HG03571 (cell line): ENCODE results near the gene ZNF70.

Experiments used
- ATAC-seq: cut with Tn5 transposase; IDR thresholded peaks from one replicate; pipeline ENCODE4 v1.9.1; 2021; ENCODE audit not compliant: unreplicated experiment

Gene ZNF70

DNA sequence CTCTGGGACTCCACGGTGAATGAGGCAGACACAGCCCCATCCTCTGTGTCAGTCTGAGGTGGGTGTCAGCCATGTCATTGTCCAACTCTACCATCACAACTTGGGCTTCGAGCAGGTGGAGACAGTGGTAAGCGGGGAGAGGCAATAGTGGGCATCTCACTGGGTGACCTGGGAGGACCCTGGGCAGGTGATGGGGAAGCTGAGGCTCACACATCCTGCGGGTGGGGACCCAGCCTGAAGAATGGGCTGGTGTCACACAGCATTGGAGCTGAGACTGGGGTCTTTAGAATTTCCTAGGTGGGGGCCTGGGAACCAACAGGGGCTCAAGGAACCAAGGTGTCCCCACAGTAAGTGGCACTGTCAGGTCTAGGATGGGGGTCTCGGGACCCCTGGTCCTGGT lies 28.8 kb upstream of the ZNF70 start:
- no peak for ATAC-seq

DNA sequence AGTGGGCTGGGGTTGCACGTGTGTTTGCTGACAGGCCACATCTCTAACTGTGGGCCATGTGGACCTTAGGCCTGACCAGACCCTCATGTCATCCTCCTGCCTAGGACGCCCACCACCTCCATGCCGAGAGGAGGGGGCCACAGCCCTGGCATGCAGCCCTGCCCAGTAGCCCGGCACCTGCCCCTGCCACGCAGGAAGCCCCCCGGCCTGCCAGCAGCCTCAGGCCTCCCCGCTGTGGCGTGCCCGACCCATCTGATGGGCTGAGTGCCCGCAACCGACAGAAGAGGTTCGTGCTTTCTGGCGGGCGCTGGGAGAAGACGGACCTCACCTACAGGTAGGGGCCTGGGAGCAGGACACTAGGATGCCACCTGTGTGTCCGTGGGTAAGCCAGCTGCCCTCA lies 28.2 kb upstream of the ZNF70 start:
- ATAC-seq = no peak

DNA sequence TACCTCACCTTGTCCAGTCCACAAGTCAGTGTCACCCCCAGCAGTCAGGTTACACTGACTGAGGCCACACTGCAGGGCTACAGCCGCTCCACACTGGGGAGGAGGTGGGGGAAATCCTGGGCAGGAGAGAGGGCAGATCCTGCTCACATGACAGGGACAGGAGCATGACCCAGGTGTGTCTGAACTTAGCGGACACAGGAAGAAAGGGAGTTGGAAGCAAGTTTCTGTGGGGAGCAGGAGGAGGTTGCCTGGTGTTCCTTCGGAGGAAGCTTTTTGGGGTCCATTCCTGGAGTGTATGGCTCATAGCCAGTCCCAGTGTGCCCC lies 27.6 kb upstream of the ZNF70 start:
- ATAC-seq = no peak

DNA sequence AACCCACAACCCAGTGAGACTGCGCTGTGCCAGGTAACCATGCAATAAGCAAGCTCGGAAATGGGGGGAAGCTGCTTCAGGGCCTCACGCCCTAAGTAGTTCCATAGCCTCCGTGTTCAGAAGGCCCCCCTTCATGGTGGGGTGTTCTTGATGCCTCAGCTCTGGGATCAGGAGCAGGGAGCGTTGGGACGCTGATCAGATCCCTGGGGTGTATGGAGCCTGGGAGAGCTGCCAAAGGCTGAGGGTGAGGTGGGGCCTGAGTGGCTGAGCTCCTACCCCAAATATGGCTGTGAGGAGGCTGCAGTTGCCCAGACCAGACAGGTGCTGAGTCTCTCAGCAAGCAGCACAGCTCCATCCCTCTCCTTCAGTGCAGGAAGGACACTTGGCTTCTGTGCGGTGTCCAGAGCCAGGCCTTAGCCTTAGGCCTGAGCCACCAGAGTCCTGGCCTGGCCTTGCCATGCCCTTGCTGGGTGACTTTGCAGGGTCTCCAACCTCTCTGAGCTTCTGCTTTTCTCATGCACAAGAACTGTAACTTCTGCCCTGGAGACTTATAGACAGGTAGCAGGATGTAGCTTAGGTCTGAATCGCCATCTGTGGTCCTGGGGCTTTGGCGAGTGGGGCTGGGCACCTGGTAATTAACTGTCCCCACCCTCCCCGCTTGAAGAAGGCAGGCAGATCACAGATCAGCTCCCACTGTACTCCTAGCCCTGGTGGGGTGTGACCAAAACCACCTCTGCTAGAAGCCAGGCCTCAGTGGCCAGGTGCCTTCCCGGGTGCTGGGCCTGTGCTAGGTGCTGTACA lies 27.1 kb upstream of the ZNF70 start:
- ATAC-seq = no peak

DNA sequence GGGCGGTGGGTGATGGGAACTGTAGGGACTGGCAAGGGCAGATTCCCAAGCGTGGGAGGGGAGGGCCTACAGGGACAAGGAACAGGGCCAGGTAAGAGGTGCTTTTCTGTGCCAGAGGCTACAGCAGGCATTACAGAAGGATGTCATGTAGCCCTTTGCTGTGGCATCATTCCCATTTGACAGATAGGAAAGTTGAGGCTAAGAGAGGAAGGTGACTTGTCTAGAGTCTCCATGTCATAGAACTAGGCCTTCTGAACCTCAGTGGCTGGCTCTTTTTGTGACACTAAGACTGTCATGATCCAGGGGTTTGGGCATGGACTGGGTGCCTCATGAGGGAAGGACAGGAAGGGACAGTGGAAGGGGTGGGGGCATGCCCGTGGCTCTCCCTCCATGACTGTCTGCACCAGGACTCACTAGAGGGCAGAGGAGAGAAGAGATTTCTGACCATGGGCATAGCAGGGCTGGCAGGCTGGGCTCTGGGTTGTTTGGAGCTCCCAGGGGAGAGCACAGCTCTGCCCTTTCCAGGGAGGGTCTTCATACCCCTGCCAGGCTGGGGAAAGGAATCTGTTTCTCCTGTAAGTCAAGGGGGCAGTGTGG lies 25.0 kb upstream of the ZNF70 start:
- no peak for ATAC-seq

DNA sequence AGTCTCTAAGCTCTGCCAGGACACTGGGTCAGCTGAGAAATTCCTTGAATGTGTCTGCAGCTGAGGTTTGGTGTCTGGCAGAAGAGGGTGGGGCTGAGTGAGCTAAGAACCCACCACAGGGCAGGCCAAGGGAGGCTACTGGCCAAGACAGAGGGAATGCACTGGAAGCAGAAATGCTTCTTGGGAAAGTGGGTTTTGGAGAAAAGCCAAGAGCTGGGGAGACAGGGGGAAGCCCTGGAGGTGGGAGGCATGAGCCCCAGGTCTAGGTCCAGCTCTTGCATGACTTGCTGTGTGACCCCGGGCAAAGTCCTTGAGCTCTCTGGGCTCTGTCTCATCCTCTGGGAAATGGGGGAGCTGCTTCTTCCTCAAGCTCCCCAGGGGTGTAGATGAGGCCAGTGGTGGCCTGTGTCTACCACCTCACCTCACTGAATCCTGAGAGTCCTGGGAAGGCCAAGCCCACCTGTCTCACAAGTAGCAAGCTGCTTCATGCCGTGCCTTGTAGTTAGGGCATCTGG lies 24.1 kb upstream of the ZNF70 start:
- ATAC-seq = no peak

DNA sequence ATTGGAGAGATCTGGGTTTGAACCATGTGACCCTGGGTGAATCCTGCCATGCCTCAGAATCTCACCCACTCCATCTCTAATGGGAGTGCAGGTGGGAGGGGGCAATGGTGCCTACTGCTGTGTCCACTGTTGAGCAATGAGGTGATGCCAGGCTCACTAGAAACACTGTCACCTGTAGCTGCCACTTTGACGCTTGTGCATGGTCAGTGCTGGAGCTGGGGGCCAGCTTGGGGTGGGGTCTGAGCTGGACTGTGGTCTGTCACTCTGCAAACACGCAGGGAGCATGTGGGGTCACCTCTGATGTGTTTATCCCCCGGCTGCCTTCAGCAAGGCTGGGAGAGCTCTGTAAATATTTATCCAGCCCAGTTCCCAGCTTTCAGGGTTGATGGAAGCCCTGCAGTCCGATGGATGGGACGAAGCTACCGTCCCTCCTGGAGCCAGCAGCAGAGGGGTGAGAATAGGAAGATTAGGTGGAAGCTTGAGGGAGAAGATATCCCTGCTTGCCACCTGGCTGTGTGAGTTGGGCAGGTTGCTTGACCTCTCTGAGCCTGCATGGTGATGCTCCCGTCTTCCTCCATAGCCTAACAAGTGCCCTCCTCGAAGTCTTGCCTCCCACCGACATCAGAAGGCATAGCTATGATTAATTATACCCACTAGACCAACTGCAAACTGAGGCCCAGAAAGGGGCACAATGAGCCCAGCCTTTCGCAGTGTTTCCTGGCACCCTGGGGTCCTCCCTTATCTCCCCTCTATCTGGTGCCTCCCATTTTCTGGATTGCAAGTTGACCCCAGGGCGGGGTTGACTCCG lies 23.4 kb upstream of the ZNF70 start:
- ATAC-seq = no peak

DNA sequence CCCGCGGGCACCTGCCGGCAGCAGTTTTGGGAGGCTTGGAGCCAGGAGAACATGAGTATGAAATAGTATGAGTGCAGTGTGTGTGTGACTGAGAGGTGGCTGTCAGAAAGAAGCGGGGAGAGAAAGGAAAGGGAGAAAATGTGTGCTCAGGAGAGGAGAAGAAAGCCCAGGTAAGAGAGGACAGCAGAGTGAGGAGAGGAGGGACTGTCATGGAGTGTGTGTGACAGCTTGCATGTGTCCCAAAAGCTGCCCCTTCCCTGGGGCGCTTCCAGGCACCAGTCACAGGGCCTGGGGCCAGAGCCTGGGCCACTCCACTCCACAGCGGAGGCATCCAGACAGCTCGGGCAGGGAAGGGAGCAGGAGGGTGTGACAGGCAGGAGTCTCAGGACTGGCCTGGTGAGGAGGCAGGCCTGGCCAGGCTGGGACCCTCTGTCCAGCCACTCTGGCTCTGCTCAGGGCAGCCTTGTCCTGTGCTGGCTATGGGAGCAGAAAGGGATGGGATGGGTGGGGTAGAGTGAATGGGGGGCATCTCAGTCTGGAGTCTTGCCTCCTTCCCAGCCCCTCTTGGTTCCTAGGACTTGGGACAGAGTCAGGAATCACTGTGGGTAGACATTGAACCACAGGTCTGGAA lies 22.7 kb upstream of the ZNF70 start:
- ATAC-seq = no peak

DNA sequence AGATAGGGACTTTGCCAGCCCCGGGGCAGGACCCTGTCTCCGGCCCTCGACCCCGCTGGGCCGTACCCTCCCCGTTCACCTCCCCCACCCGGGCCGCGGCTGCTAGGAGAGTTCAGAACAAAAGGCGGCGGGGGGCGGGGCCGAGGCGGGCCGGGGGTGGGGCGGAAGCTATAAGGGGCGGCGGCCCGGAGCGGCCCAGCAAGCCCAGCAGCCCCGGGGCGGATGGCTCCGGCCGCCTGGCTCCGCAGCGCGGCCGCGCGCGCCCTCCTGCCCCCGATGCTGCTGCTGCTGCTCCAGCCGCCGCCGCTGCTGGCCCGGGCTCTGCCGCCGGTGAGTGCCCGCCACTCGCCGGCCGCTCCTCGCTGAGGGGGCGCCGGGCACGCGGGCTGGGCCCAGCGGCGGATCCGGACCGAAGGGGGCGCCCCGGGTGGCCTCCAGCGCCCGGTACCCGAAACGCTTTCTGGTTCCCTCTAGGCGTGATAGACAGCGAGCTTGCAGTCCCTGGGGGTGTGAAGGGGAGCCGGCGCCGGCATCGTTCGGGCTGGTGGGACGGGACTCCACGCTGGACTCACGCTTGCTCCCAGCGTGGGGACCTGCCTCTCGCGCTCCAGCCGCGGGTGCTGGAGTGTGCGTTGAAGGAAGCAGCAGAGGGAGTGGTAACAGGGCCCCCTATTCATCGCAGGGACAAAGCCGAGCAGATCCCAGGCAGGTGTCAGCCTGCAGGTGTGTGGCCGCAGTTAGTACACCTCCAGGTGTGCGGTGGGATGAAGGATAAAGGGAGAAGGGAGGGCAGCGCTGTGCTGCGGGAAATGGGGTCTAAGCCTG lies 21.9 kb upstream of the ZNF70 start, which contains the start of gene MMP11:
Gene MMP11 (plus strand): TSS at position 201 of the 825 bp plus-strand sequence. CDS start 22 bp downstream, at position 223.
- no peak for ATAC-seq

DNA sequence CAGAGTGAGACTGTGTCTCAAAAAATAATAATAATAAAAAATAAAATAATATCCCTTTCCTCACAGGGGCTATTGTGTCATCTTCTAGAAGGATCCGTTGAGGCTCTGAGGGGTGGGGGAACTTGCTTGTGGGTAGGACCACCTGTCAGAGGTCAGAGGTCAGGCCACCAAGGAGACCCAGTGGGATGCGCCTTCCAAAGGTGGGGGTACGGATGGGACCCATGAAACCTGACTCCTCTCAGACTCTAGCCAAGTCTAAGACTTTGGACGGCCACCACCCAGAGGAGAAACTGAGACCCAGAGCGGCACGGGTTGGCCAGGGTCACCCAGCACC lies 21.4 kb upstream of the ZNF70 start:
- no peak for ATAC-seq

DNA sequence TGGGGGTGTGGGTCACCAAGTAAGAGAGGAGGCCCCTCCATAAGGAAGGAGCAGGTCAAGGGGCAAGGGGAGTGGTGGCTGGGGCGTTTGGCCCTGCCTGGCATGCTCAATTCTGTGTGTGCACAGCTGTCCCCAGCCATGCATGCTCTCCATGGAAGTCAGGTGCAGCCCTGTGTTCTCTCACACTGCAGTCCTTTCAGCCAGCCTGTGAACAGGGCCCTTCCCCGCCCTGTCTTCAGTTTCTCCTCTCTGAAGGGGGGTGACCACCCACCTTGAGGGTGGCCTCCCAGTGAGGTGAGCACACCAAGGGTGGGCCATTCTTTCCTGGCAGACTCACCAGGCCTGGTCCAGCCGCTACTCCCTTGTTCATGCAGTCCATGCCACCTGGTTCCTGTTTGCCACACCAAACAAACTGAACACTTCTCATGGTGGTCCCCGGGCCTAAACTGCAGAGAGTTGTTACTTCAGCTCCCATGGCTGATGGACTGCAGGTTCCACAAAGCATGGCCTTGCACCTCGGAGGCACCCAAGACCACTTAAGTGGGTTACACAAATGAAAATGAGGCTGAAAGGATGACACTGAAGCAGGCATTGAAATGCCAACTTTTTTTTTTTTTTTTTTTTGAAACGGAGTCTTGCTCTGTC lies 18.5 kb upstream of the ZNF70 start:
- no peak for ATAC-seq

DNA sequence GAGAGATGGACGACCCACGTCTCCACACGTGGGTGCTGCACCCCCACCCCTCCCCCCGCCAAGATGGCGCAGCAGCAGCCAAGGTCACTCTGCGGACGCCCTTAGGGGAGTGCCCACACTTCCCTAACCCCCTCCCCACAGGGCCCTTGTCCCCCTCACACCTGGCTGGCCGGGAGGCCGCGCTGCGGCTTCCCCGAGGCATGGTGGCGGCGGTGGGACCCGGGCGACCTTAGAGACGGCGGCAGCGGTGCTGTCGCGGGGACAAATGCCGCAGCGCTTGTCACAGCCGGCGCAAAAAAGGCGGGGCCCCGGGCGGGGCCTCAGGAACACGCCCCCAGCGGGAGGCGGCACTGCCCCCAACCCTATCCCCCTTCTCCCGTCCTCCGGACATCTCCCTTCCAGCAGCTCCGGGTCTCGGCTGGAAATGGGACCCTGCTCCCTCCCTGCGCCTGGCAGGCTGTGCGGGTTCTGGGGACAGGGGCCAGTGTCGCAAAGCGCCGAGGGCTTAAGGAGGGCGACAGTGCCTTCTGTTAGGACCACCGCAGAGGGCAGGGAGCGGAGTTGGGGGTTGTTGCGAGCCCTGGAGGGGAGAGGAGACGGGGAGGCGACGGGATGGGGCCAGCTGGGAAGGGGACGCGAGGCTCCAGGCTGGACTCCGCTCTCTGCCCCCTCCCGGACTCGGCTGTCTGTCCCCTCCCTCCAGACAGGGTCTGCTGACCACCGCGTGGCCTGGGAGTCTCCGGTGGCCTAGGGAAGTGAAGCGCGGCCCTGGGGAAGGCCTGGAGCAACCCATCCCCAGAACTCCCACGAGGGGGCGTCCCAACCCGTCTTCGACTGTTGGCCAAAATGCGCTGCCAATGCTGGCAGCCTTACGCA lies 17.0 kb upstream of the ZNF70 start, which contains the start of gene CHCHD10:
Gene CHCHD10 (minus strand): TSS at position 300 of the 876 bp plus-strand sequence. CDS start 98 bp downstream, at position 202.
- no peak for ATAC-seq

DNA sequence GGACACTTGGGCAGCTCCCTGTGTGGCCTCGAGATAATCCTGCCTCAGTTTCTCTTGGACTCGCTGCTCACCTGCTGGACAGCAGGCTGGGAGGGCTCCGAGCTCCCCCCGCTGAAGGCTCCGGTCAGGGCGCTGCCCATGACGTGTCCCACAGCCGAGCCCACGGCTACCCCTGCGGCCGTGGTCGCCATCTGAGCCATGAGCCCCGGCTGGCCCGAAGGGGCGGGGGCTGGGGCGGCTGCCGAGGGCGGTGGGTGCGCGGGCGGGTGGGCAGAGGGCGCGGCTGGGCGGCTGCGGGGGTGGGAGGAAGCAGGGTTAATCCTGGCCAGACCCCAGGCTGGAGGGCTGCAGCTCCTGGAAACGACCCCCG lies 16.4 kb upstream of the ZNF70 start:
- no peak for ATAC-seq

DNA sequence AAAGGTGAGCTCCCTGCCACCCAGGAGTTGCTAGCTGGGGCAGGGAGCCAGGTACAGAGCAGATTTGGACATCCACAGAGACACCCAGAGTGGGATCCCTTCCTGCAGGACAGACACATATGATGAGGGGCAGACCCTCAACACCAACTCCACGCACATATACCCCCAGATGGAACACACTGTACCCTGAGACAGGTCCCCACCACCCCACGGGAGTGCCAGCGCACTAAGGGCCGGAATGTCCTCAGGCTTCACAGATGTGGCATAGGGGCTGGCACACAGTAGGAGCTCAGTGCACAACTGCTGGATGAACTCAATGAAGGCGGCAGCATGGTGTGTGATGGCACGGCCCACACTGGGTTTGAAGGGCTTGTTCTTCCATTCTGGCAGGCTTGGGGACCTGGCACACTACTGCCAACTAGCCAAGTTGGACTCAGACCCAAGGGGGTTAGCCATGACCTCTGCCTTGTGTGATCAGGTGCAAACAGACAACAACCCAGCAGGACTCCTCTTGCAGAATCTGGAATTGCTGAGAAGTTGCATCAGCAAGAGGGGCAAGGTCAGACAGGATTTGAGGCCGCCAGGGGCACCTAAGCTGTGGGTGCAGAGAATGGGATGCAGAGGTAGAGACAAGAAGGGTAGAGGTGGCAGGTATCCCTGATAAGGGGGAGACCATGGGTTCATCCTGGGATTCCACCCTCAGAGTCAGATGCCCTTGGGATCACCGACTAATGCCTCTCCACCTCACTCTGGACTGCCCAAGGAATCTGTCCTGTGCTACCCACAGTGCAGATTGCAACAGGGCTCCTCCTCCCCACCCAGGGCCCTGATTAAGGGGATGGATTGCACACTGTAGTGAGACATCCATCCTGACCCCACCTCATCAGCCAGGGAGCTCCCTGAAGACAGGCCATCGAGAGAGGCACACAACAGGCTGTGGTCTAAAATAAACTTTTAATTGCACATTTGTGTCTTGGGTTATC lies 14.3 kb upstream of the ZNF70 start:
- no peak for ATAC-seq

DNA sequence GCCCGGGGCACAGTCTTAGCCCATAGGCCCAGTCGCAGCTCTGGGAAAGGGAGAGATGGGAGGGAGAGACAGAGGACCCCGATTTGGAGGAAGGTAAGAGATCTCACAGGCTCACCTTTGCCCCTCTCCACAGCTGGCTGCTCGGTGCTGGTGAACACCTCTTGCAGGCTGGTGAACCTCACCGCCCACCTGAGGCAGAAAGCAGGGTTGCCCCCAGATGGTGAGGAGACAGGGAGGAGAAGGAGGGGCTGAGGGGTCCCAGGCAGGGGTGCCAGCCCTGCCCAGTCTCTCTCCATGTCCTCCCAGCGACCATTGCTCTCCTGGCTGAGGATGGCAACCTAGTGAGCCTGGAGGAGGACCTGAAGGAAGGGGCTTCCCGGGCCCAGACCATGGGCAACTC lies 13.0 kb upstream of the ZNF70 start:
- no peak for ATAC-seq

DNA sequence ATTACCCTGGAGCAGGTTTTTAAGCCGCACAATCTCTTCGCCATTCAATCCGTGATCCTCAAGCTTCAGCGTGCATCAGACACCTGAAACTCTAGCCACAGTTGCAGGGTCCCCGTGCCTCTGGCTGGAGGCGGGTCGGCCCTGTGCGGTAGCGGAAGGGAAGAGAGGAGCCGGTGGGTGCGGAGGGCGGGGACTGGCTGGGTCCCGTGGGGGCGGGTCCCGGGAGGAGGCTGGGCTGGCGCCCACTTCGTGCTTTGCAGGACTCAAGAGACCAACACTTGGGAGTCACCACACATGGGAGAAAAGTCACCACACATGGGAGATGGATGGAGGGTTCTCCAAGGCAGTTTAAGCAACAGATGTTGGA lies 12.7 kb upstream of the ZNF70 start:
- ATAC-seq = no peak

DNA sequence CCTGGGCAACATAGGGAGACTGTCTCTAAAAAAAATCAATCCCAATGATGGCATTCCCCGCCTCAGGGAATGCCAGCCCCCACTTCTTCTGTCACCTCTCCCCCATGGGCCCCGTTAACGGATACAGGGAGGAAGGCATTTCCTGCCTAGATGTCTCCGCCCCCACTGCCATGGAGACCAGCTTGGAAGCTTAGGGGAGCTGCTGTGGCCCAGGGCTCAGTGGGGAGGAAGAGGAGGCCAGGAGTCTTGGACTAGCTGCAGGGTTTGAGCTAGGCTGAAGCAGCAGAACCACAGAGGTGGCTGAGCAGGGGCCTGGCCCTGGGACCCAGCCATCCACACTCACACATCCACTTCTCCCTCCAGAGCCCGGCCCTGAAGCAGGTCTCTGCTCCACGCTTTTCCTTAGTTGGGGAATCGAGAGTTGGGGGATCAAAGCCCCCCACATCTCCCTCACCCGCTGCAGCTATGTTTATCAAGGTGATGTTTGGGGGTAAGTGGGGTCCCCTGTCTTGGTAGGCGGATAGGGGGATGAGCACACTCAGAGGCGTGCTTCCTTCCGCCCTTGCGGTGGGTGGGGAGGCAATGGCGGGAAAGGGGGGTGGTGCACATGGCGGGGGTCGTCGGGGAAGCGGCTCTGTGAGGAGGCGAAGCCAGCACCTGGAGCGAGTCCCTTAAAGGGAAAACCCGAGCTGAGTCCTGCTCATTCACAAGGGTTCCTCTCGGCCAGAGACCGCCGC lies 12.1 kb upstream of the ZNF70 start, which contains the start of gene C22orf15:
Gene C22orf15 (plus strand): TSS at position 149 of the 737 bp plus-strand sequence. CDS start 317 bp downstream, at position 466.
- no peak for ATAC-seq
